Mammary epithelial cell (primary cell): Measurements from ENCODE around the gene C1orf198.

Source experiments
- EZH2 ChIP-seq: IDR thresholded peaks from 2 replicates; pipeline ENCODE4 v1.6.1; 2012; ENCODE audit warnings: low read length, inconsistent platforms, borderline replicate concordance
- TF ChIP-seq, protein P1 (sequence below), 2 donors: IDR thresholded peaks in 1 of 2; conservative IDR thresholded peaks in 1 of 2; 2 replicates each; pipeline ENCODE4 v1.5.1; 2011 to 2012; ENCODE audit warnings: inconsistent platforms in 2 of 2, low read length in 2 of 2, mild to moderate bottlenecking in 2 of 2, control low read depth in 1 of 2, low read depth in 1 of 2; ENCODE audit not compliant: insufficient read depth in 1 of 2; ENCODE audit errors: extremely low read depth in 1 of 2

DNA sequence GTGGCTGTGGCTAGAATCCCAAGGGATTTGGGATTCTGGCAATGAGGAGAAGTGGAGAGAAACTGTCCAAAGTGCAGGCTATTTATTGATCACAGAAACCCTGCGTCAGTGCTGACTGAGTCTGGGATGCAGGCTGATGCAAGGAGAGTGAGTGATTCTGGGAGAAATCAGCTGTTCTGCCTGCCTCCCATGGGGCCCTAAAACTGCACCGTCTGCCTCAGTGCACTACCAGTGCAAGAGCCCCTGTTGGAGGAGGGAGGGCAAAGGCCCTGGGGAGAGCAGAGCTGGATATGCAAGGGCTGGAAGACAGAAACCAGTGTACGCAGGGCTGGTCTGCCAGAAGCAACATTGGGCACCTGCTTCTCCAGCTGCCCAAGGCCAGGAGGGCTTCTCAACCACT is 42.6 kb downstream of the C1orf198 start:
- TF ChIP-seq, protein P1, sequence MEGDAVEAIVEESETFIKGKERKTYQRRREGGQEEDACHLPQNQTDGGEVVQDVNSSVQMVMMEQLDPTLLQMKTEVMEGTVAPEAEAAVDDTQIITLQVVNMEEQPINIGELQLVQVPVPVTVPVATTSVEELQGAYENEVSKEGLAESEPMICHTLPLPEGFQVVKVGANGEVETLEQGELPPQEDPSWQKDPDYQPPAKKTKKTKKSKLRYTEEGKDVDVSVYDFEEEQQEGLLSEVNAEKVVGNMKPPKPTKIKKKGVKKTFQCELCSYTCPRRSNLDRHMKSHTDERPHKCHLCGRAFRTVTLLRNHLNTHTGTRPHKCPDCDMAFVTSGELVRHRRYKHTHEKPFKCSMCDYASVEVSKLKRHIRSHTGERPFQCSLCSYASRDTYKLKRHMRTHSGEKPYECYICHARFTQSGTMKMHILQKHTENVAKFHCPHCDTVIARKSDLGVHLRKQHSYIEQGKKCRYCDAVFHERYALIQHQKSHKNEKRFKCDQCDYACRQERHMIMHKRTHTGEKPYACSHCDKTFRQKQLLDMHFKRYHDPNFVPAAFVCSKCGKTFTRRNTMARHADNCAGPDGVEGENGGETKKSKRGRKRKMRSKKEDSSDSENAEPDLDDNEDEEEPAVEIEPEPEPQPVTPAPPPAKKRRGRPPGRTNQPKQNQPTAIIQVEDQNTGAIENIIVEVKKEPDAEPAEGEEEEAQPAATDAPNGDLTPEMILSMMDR (conservative IDR thresholded peaks at IDR 0.05 in 1 of 2, IDR thresholded peaks at IDR 0.05 in 1 of 2; ENCODE audit: extremely low read depth in 1 of 2, insufficient read depth in 1 of 2, low read depth in 1 of 2, low read length in 2 of 2), result no peak
- TF ChIP-seq EZH2, result no peak
